H1 (cell line): ENCODE data around the gene DHDH. TPM values are rescaled to one million over a fixed set of nuclear protein-coding genes. Genes with fewer than 3 reads are reported as not detected.
A peak's percentile ranks its signal among the peaks of the same experiment; 100 is the strongest.

Experiments
- CTCF ChIA-PET: fragments of 300-600 bp; sonication (Branson Sonifier 250); formaldehyde crosslinking; loops from one replicate; lab custom pipeline; 2021; ENCODE audit not compliant: partially characterized antibody; lab: Charles Lee
- POLR2A ChIA-PET: fragments of 300-600 bp; sonication (Branson Sonifier 250); formaldehyde crosslinking; loops from one replicate; lab custom pipeline; 2021; ENCODE audit warnings: inconsistent platforms; ENCODE audit not compliant: partially characterized antibody; lab: Charles Lee
- DNase-seq, 2 experiments: peaks; one replicate each; pipeline versions ENCODE4 v3.0.0 to v3.0.0-alpha.2; 2010 to 2022; ENCODE audit warnings: low spot score in 2 of 2, low read depth in 1 of 2, mixed read lengths in 1 of 2
- FAIRE-seq: peaks from 2 replicates; lab custom pipeline; 2011; peaks lifted over from hg19 to GRCh38; lab: Jason Lieb, UNC
- H2AFZ ChIP-seq: 2 replicates; pipeline ENCODE4 v1.8.1; 2012; ENCODE audit warnings: low read length, inconsistent platforms
- H2AK5ac ChIP-seq: 2 replicates; pipeline ENCODE4 v1.6.1; 2013; ENCODE audit warnings: low read depth, low read length
- H2BK120ac ChIP-seq: replicated peaks from 2 replicates; pipeline ENCODE3; 2013; ENCODE audit warnings: low read depth, low read length, inconsistent platforms
- H2BK12ac ChIP-seq: 2 replicates; pipeline ENCODE4 v1.6.1; 2013; ENCODE audit warnings: low read depth, low read length
- H2BK15ac ChIP-seq: 2 replicates; pipeline ENCODE4 v1.6.1; 2013; ENCODE audit warnings: low read length
- H2BK20ac ChIP-seq: 2 replicates; pipeline ENCODE4 v1.6.1; 2013; ENCODE audit warnings: low read length
- H2BK5ac ChIP-seq: 2 replicates; pipeline ENCODE4 v1.6.1; 2013; ENCODE audit warnings: low read depth, low read length
- H3K14ac ChIP-seq: 2 replicates; pipeline ENCODE4 v1.6.1; 2013; ENCODE audit warnings: inconsistent platforms; ENCODE audit not compliant: insufficient read length
- H3K18ac ChIP-seq: 2 replicates; pipeline ENCODE4 v1.6.1; 2013; ENCODE audit warnings: low read length; ENCODE audit errors: extremely low read depth
- H3K23ac ChIP-seq: 2 replicates; pipeline ENCODE4 v1.6.1; 2013; ENCODE audit warnings: inconsistent platforms; ENCODE audit not compliant: insufficient read length
- H3K23me2 ChIP-seq: 2 replicates; pipeline ENCODE4 v1.6.1; 2013; ENCODE audit warnings: low read depth, low read length
- H3K27ac ChIP-seq: 2 replicates; pipeline ENCODE4 v1.6.1; 2011; ENCODE audit warnings: low read depth, low read length, inconsistent platforms
- H3K27me3 ChIP-seq, 4 experiments: replicated peaks in 1 of 4; 1 replicate in 1 of 4; 2 replicates in 3 of 4; pipeline versions ENCODE4 v1.6.1 to v1.8.1; 2011 to 2013; ENCODE audit warnings: low read length in 3 of 4, mild to moderate bottlenecking in 3 of 4, inconsistent platforms in 2 of 4, mixed read lengths in 2 of 4, moderate library complexity in 1 of 4; ENCODE audit not compliant: control insufficient read depth in 3 of 4, insufficient read depth in 3 of 4; ENCODE audit errors: extremely low read depth in 1 of 4
- H3K36me3 ChIP-seq, 4 experiments: 2 replicates each; pipeline versions ENCODE4 v1.6.1 to v1.8.1; 2011 to 2013; ENCODE audit warnings: mild to moderate bottlenecking in 4 of 4, low read length in 3 of 4, moderate library complexity in 2 of 4, control low read depth in 1 of 4, inconsistent platforms in 1 of 4; ENCODE audit not compliant: insufficient read depth in 4 of 4, control insufficient read depth in 2 of 4
- H3K4ac ChIP-seq: replicated peaks from 2 replicates; pipeline ENCODE3; 2013; ENCODE audit warnings: low read length, low read depth, mixed read lengths, inconsistent platforms; ENCODE audit not compliant: insufficient read length
- H3K4me1 ChIP-seq, 4 experiments: replicated peaks in 1 of 4; 1 replicate in 1 of 4; 2 replicates in 3 of 4; pipeline versions ENCODE4 v1.6.1 to v1.8.1; 2011 to 2013; ENCODE audit warnings: low read length in 3 of 4, inconsistent platforms in 2 of 4, mixed read lengths in 1 of 4; ENCODE audit not compliant: insufficient read depth in 4 of 4, control insufficient read depth in 3 of 4
- H3K4me2 ChIP-seq, 2 experiments: 2 replicates each; pipeline versions ENCODE4 v1.6.1 to v1.8.1; 2011 to 2013; ENCODE audit warnings: low read depth in 2 of 2, low read length in 2 of 2, control low read depth in 1 of 2, inconsistent platforms in 1 of 2, mild to moderate bottlenecking in 1 of 2; ENCODE audit not compliant: insufficient read depth in 1 of 2
- H3K4me3 ChIP-seq, 4 experiments: fragments of 200-600, 300-600 bp in 1 of 4; sonication (generic), shearing (Covaris generic), sonication (Bioruptor Twin) in 1 of 4; 2 replicates each; pipeline versions ENCODE4 v1.5.1 to v1.8.1; 2011 to 2016; ENCODE audit warnings: low read length in 4 of 4, low read depth in 3 of 4, control low read depth in 2 of 4, inconsistent platforms in 2 of 4, mild to moderate bottlenecking in 2 of 4, mixed read lengths in 1 of 4, moderate library complexity in 1 of 4; ENCODE audit not compliant: insufficient read depth in 2 of 4; ENCODE audit errors: extremely low read depth in 1 of 4
- H3K56ac ChIP-seq: replicated peaks from 2 replicates; pipeline ENCODE3; 2013; ENCODE audit warnings: low read depth, mild to moderate bottlenecking, mixed read lengths, low read length, inconsistent platforms; ENCODE audit not compliant: insufficient read length
- H3K79me1 ChIP-seq: 2 replicates; pipeline ENCODE4 v1.6.1; 2013; ENCODE audit warnings: low read depth, low read length, control low read depth
- H3K79me2 ChIP-seq, 2 experiments: 2 replicates each; pipeline versions ENCODE4 v1.6.1 to v1.8.1; 2012 to 2013; ENCODE audit warnings: low read length in 2 of 2, mild to moderate bottlenecking in 2 of 2, inconsistent platforms in 1 of 2; ENCODE audit not compliant: insufficient read depth in 2 of 2, control insufficient read depth in 1 of 2
- H3K9ac ChIP-seq, 4 experiments: replicated peaks in 1 of 4; 1 replicate in 1 of 4; 2 replicates in 3 of 4; pipeline versions ENCODE4 v1.6.1 to v1.8.1; 2011 to 2013; ENCODE audit warnings: low read depth in 3 of 4, low read length in 3 of 4, control low read depth in 2 of 4, mild to moderate bottlenecking in 2 of 4, moderate library complexity in 2 of 4, inconsistent platforms in 1 of 4; ENCODE audit errors: extremely low read depth in 1 of 4
- H3K9me3 ChIP-seq, 2 experiments: 2 replicates each; pipeline versions ENCODE4 v1.6.1 to v1.8.1; 2012 to 2013; ENCODE audit warnings: mild to moderate bottlenecking in 2 of 2, moderate library complexity in 2 of 2, control low read depth in 1 of 2, inconsistent platforms in 1 of 2, low read depth in 1 of 2, low read length in 1 of 2, mixed read lengths in 1 of 2; ENCODE audit not compliant: insufficient read depth in 2 of 2
- H4K20me1 ChIP-seq, 2 experiments: replicated peaks in 1 of 2; 2 replicates each; pipeline versions ENCODE3 to v1.8.1; 2011 to 2013; ENCODE audit warnings: inconsistent platforms in 2 of 2, low read length in 2 of 2, mild to moderate bottlenecking in 1 of 2; ENCODE audit not compliant: insufficient read depth in 2 of 2, control insufficient read depth in 1 of 2
- H4K5ac ChIP-seq: 2 replicates; pipeline ENCODE4 v1.6.1; 2013; ENCODE audit warnings: low read length, low read depth, mixed read lengths, inconsistent platforms; ENCODE audit not compliant: insufficient read length
- H4K8ac ChIP-seq: 2 replicates; pipeline ENCODE4 v1.8.0; 2013; ENCODE audit warnings: mild to moderate bottlenecking, moderate library complexity, low read length, inconsistent platforms; ENCODE audit not compliant: insufficient read depth; ENCODE audit errors: extremely low read depth
- H4K91ac ChIP-seq: replicated peaks from 2 replicates; pipeline ENCODE3; 2013; ENCODE audit warnings: low read length, mixed read lengths, inconsistent platforms; ENCODE audit not compliant: insufficient read length
- ATF3 ChIP-seq: IDR thresholded peaks from 2 replicates; pipeline ENCODE4 v1.6.1; 2011; ENCODE audit warnings: low read depth, mild to moderate bottlenecking, low read length; ENCODE audit not compliant: insufficient read depth
- CEBPB ChIP-seq: IDR thresholded peaks from 2 replicates; pipeline ENCODE4 v1.6.1; 2012; ENCODE audit warnings: low read depth, low read length
- CREB1 ChIP-seq: IDR thresholded peaks from 2 replicates; pipeline ENCODE4 v1.6.1; 2012; ENCODE audit warnings: inconsistent platforms
- SAP30 ChIP-seq: fragments of 300-600 bp; sonication (generic); IDR thresholded peaks from 2 replicates; pipeline ENCODE4 v1.7.1; 2012; ENCODE audit warnings: low read length, moderate library complexity, mild to moderate bottlenecking, inconsistent platforms; ENCODE audit not compliant: insufficient read depth, insufficient replicate concordance
- SIX5 ChIP-seq: IDR thresholded peaks from 2 replicates; pipeline ENCODE4 v1.6.1; 2011; ENCODE audit warnings: mild to moderate bottlenecking, low read depth, low read length
- WGBS, 2 experiments: shearing (Covaris generic) in 1 of 2; methylation state at CpG; one replicate each; pipeline versions ENCODE4 v1.1.6 to v1.1.7; 2013 to 2015; ENCODE audit warnings: low lambda C conversion rate in 2 of 2, mixed read lengths in 2 of 2, inconsistent platforms in 1 of 2, low coverage in 1 of 2, missing lambda C conversion rate in 1 of 2; ENCODE audit not compliant: insufficient replicate concordance in 2 of 2, insufficient coverage in 1 of 2, insufficient read length in 1 of 2; ENCODE audit errors: extremely low coverage in 1 of 2, missing lambda C conversion rate in 1 of 2; 5-methylcytosine and 5-hydroxymethylcytosine counted together
- polyA plus RNA-seq, 7 experiments: library from polyadenylated mRNA; depleted of rRNA in 3 of 7; stranded (reverse) in 5 of 7; unstranded in 2 of 7; fragments of >200 nt in 5 of 7; fragments of 200-250 nt in 2 of 7; gene quantifications; 1 replicate in 5 of 7; 2 replicates in 1 of 7; 4 replicates in 1 of 7; pipeline versions ENCODE4 v1.2.1 to v1.2.3, GENCODE V29; 2011 to 2013; ENCODE audit warnings: missing spikeins in 2 of 7, mixed read lengths in 2 of 7
- total RNA-seq: library from RNA; stranded (reverse); fragmentation: NEBNext Ultra II Directional; extraction: Animal tissue kit (Norgen Biotek cat#: 25700); gene quantifications from 2 replicates; pipeline ENCODE4 v1.2.1, GENCODE V29; 2021

The DHDH gene
- total and polyA plus RNA-seq, 2 of the 8 experiments (the other 6 are each of a cell fraction or from before 2014, with no cell fraction given), result 2.2 to 2.8 TPM

- Histone ChIP-seq H3K79me1 (no peaks in the 10 kb centered on the region), H2AFZ (no peak overlapping the region), H4K5ac (no peak overlapping the region), H3K9me3 (no peaks in the 10 kb centered on the region), H3K14ac (no peak overlapping the region), H3K27me3 (no peaks in the 10 kb centered on the region), H2BK5ac (0 out of 2 replicates have a peak overlapping the region, but pooled peaks have one; percentile 30), H3K4me2 (no peak overlapping the region), H4K20me1 (peaks cover 0 to 7% of the 10 kb centered on the region in 2 experiments), H3K4me1 (no peaks in the 10 kb centered on the region), H3K23ac (no peak overlapping the region), H3K4ac (no peak overlapping the region), H3K27ac (no peak overlapping the region), H3K23me2 (no peaks in the 10 kb centered on the region; the same call in 1 of the 2 replicates), H3K56ac (no peak overlapping the region), H3K36me3 (peaks cover 2 to 49% (median 18%) of the 10 kb centered on the region in 4 experiments; a peak in 7 of 8 replicates), H2BK12ac (no peak overlapping the region), H2BK15ac (no peak overlapping the region), H3K79me2 (no peaks in the 10 kb centered on the region), H4K91ac (no peak overlapping the region), H2AK5ac (no peak overlapping the region), H2BK120ac (no peak overlapping the region), H3K18ac (no peak overlapping the region), H3K4me3 (no peak overlapping the region), H4K8ac (0 out of 2 replicates have a peak overlapping the region, but pooled peaks have one; percentile 19), H2BK20ac (no peak overlapping the region), H3K9ac (no peak overlapping the region)
- peak; percentile 66 for FAIRE-seq
- POLR2A ChIA-PET, result interaction anchor here (0.6 to 2.3 kb wide), 7 partner anchors 19 to 267 kb away, joined by 3 to 16 read pairs (median 3); partner anchors contain the start of genes NUCB1 and PPP1R15A
- DNase-seq, result peak; percentile 47 to 79
- 82% methylated on average over 18 of the region's 18 CpGs; no CpG with 5 or more reads in 1 of the 2 experiments for WGBS, 2 experiments
- CTCF ChIA-PET, result interaction anchor here (0.7 to 1.6 kb wide), 8 partner anchors 12 to 76 kb away, joined by 3 to 7 read pairs (median 3); partner anchors contain the start of genes DHDH, NUCB1 and RUVBL2
- TF ChIP-seq CEBPB (no peak), SAP30 (no peak), ATF3 (peak; percentile 55), CREB1 (peak; percentile 16; the same call in 1 of the 2 replicates), SIX5 (peak; percentile 98)
Observed at GRCh38 chr19:48918801-48919247, 14.7 kb upstream of the DHDH start.
